Neural cell (in vitro differentiated cells): ENCODE results near the gene PTRH2. TPM values are rescaled to one million over a fixed set of nuclear protein-coding genes. Genes with fewer than 3 reads are reported as not detected.
A peak's percentile ranks its signal among the peaks of the same experiment; 100 is the strongest.

ENCODE experiments used
- H2AFZ ChIP-seq: fragments of 200-600, 300-800 bp; sonication (generic), shearing (Covaris generic); 2 replicates; pipeline ENCODE4 v1.6.0; 2014; ENCODE audit warnings: low read depth, mild to moderate bottlenecking, antibody characterized with exemption, low read length, moderate library complexity
- H3F3A ChIP-seq: fragments of 200-600 bp; shearing (Covaris generic); 2 replicates; pipeline ENCODE4 v1.6.1; 2016; ENCODE audit warnings: mild to moderate bottlenecking, moderate library complexity, mixed read lengths, antibody characterized with exemption, low read length; ENCODE audit not compliant: insufficient read depth, poor library complexity, severe bottlenecking
- H3K27ac ChIP-seq: fragments of 200-600, 300-800 bp; sonication (generic), shearing (Covaris generic); 2 replicates; pipeline ENCODE4 v1.5.1; 2014; ENCODE audit warnings: mild to moderate bottlenecking, low read length, moderate library complexity
- H3K27me3 ChIP-seq: fragments of 300-800, 200-600 bp; sonication (generic), shearing (Covaris generic); 2 replicates; pipeline ENCODE4 v1.6.0; 2014; ENCODE audit warnings: mild to moderate bottlenecking, low read depth, low read length, moderate library complexity; ENCODE audit not compliant: insufficient read depth
- H3K36me3 ChIP-seq: fragments of 300-800, 200-600 bp; sonication (generic), shearing (Covaris generic); 2 replicates; pipeline ENCODE4 v1.5.1; 2014; ENCODE audit warnings: mild to moderate bottlenecking, antibody characterized with exemption, low read length, moderate library complexity; ENCODE audit not compliant: insufficient read depth
- H3K4me2 ChIP-seq: fragments of 300-800, 200-600 bp; sonication (generic), shearing (Covaris generic); 2 replicates; pipeline ENCODE4 v1.6.0; 2014; ENCODE audit warnings: mild to moderate bottlenecking, low read length
- H3K4me3 ChIP-seq: fragments of 300-800, 200-600 bp; sonication (generic), shearing (Covaris generic); 2 replicates; pipeline ENCODE4 v1.5.1; 2014; ENCODE audit warnings: mild to moderate bottlenecking, low read length, moderate library complexity
- H3K79me2 ChIP-seq: fragments of 200-600 bp; shearing (Covaris generic); replicated peaks from 2 replicates; pipeline ENCODE4 v1.6.0; 2014; ENCODE audit warnings: mild to moderate bottlenecking, low read length, moderate library complexity; ENCODE audit not compliant: insufficient read depth
- H3K9ac ChIP-seq: fragments of 300-800, 200-600 bp; sonication (generic), shearing (Covaris generic); 2 replicates; pipeline ENCODE4 v1.6.1; 2016; ENCODE audit warnings: mild to moderate bottlenecking, low read length, mixed read lengths
- H3K9me2 ChIP-seq: fragments of 200-600 bp; shearing (Covaris generic); 2 replicates; pipeline ENCODE4 v1.6.1; 2016; ENCODE audit warnings: mild to moderate bottlenecking, low read length, mixed read lengths; ENCODE audit not compliant: insufficient read depth
- H3K9me3 ChIP-seq: fragments of 200-600, 300-800 bp; sonication (generic), shearing (Covaris generic); 2 replicates; pipeline ENCODE4 v1.6.1; 2016; ENCODE audit warnings: mild to moderate bottlenecking, mixed run types, low read length, moderate library complexity, mixed read lengths
- H4K20me1 ChIP-seq: fragments of 200-600 bp; shearing (Covaris generic); 2 replicates; pipeline ENCODE4 v1.6.1; 2016; ENCODE audit warnings: mild to moderate bottlenecking, mixed run types; ENCODE audit not compliant: insufficient read depth
- CTCF ChIP-seq: fragments of 450-650 bp; IDR thresholded peaks from 2 replicates; pipeline ENCODE4 v1.5.1; 2014; ENCODE audit warnings: antibody characterized with exemption, mild to moderate bottlenecking, moderate library complexity; ENCODE audit not compliant: poor library complexity, severe bottlenecking
- EP300 ChIP-seq: fragments of 450-650 bp; conservative IDR thresholded peaks from 2 replicates; pipeline ENCODE4 v1.6.1; 2014; ENCODE audit warnings: antibody characterized with exemption, mild to moderate bottlenecking, moderate library complexity; ENCODE audit not compliant: poor library complexity, severe bottlenecking
- EZH2 ChIP-seq: fragments of 200-600, 300-800 bp; shearing (Covaris generic), sonication (generic); IDR thresholded peaks from 2 replicates; pipeline ENCODE4 v1.6.1; 2014; ENCODE audit warnings: antibody characterized with exemption, low read length, borderline replicate concordance, mild to moderate bottlenecking; ENCODE audit not compliant: insufficient read depth, poor library complexity, severe bottlenecking
- MXI1 ChIP-seq: fragments of 450-650 bp; conservative IDR thresholded peaks from 2 replicates; pipeline ENCODE4 v1.6.1; 2014; ENCODE audit warnings: antibody characterized with exemption, mild to moderate bottlenecking; ENCODE audit not compliant: poor library complexity, severe bottlenecking
- POLR2AphosphoS5 ChIP-seq: IDR thresholded peaks from 2 replicates; pipeline ENCODE4 v1.6.1; 2012
- RAD21 ChIP-seq: fragments of 450-650 bp; conservative IDR thresholded peaks from 2 replicates; pipeline ENCODE4 v1.6.1; 2014; ENCODE audit warnings: antibody characterized with exemption, mild to moderate bottlenecking, moderate library complexity
- REST ChIP-seq: IDR thresholded peaks from 2 replicates; pipeline ENCODE4 v1.6.1; 2012; ENCODE audit warnings: borderline replicate concordance
- SMC3 ChIP-seq: fragments of 450-650 bp; conservative IDR thresholded peaks from 2 replicates; pipeline ENCODE4 v1.6.1; 2014; ENCODE audit warnings: antibody characterized with exemption, mild to moderate bottlenecking, moderate library complexity; ENCODE audit not compliant: poor library complexity
- TAF1 ChIP-seq: IDR thresholded peaks from 2 replicates; pipeline ENCODE4 v1.6.1; 2012; ENCODE audit warnings: low read depth
- polyA plus RNA-seq: library from polyadenylated mRNA; depleted of rRNA; stranded (reverse); fragments of >200 nt; gene quantifications from 2 replicates; pipeline ENCODE4 v1.2.3, GENCODE V29; 2014

PTRH2 gene
- polyA plus RNA-seq, 1 donor from 2014 or later, result 11.7 TPM

- Histone ChIP-seq H3K36me3 (no peaks in the 10 kb centered on the region), H3F3A (no peaks in the 10 kb centered on the region), H3K4me2 (no peak overlapping the region), H3K9me3 (no peaks in the 10 kb centered on the region), H3K79me2 (no peaks in the 10 kb centered on the region), H3K27ac (no peak overlapping the region), H3K9me2 (no peaks in the 10 kb centered on the region), H2AFZ (no peak overlapping the region), H3K4me3 (no peak overlapping the region), H4K20me1 (no peaks in the 10 kb centered on the region), H3K9ac (no peak overlapping the region), H3K27me3 (no peaks in the 10 kb centered on the region)
- TF ChIP-seq MXI1, result no peak
- no peak for TF ChIP-seq EZH2
- no peak for TF ChIP-seq CTCF
- no peak for TF ChIP-seq REST
- no peak for TF ChIP-seq RAD21
- no peak for TF ChIP-seq EP300
- TF ChIP-seq POLR2AphosphoS5, result no peak
- no peak for TF ChIP-seq TAF1
- TF ChIP-seq SMC3, result no peak
These were observed 41.4 kb upstream of the PTRH2 start for GRCh38 chr17:59748591-59748990.

- no peak overlapping the region for H3K27ac ChIP-seq
- H3K9ac ChIP-seq, result no peak overlapping the region
- H3K9me3 ChIP-seq, result no peaks in the 10 kb centered on the region
- TF ChIP-seq SMC3, result peak; percentile 52
- peak; percentile 48 for TF ChIP-seq RAD21
- TF ChIP-seq CTCF, result peak; percentile 73
- TF ChIP-seq REST, result no peak
- no peaks in the 10 kb centered on the region for H4K20me1 ChIP-seq
- no peaks in the 10 kb centered on the region for H3K9me2 ChIP-seq
- no peaks in the 10 kb centered on the region for H3F3A ChIP-seq
- no peak overlapping the region for H3K4me3 ChIP-seq
- no peak overlapping the region for H3K4me2 ChIP-seq
- H2AFZ ChIP-seq, result no peak overlapping the region
- no peaks in the 10 kb centered on the region for H3K79me2 ChIP-seq
- no peaks in the 10 kb centered on the region for H3K36me3 ChIP-seq
- H3K27me3 ChIP-seq, result no peaks in the 10 kb centered on the region
These were observed 39.7 kb upstream of the PTRH2 start for GRCh38 chr17:59746849-59747445.
